ENCODE results near the gene PIK3R6.

- TF ChIP-seq GATA2 (IDR thresholded peaks at IDR 0.05; ENCODE audit: low read depth, low read length) (no peak), GATA3 (IDR thresholded peaks at IDR 0.05; ENCODE audit: low read depth, low read length) (no peak)
Observed at GRCh38 chr17:8880466-8880865, 13.0 kb upstream of the PIK3R6 start.

All from SH-SY5Y (cell line).